Neural progenitor cell (in vitro differentiated cells): Measurements from ENCODE around the gene FLT3. TPM values are rescaled to one million over a fixed set of nuclear protein-coding genes. Genes with fewer than 3 reads are reported as not detected.

Source experiments
- DNase-seq: peaks from one replicate; pipeline ENCODE4 v3.0.0-alpha.2; 2016; ENCODE audit warnings: low spot score
- H2AFZ ChIP-seq: fragments of 200-600 bp; sonication (generic); replicated peaks from 2 replicates; pipeline ENCODE4 v1.6.1; 2016; ENCODE audit warnings: antibody characterized with exemption
- H3F3A ChIP-seq: fragments of 200-600 bp; sonication (generic); 2 replicates; pipeline ENCODE4 v1.6.1; 2016; ENCODE audit warnings: antibody characterized with exemption, low read depth
- H3K27ac ChIP-seq: fragments of 200-600 bp; sonication (generic); 2 replicates; pipeline ENCODE4 v1.5.1; 2016; ENCODE audit warnings: mild to moderate bottlenecking
- H3K27me3 ChIP-seq: fragments of 200-600 bp; sonication (generic); 2 replicates; pipeline ENCODE4 v1.6.1; 2016; ENCODE audit warnings: mild to moderate bottlenecking, moderate library complexity
- H3K36me3 ChIP-seq: fragments of 200-600 bp; sonication (generic); 2 replicates; pipeline ENCODE4 v1.5.1; 2016
- H3K4me1 ChIP-seq: fragments of 200-600 bp; sonication (generic); 2 replicates; pipeline ENCODE4 v1.6.1; 2016; ENCODE audit warnings: mixed run types
- H3K4me2 ChIP-seq: fragments of 200-600 bp; sonication (generic); 2 replicates; pipeline ENCODE4 v1.6.1; 2016
- H3K4me3 ChIP-seq: fragments of 200-600 bp; sonication (generic); 2 replicates; pipeline ENCODE4 v1.5.1; 2016
- H3K79me2 ChIP-seq: fragments of 200-600 bp; sonication (generic); 2 replicates; pipeline ENCODE4 v1.6.1; 2016; ENCODE audit warnings: low read depth
- H3K9ac ChIP-seq: fragments of 200-600 bp; sonication (generic); 2 replicates; pipeline ENCODE4 v1.6.1; 2016
- H3K9me3 ChIP-seq: fragments of 200-600 bp; sonication (generic); 2 replicates; pipeline ENCODE4 v1.5.1; 2016; ENCODE audit warnings: low read depth
- H4K20me1 ChIP-seq: fragments of 200-600 bp; sonication (generic); 2 replicates; pipeline ENCODE4 v1.6.1; 2016; ENCODE audit warnings: low read depth
- H3K27ac Mint-ChIP-seq: 3 replicates; pipeline ENCODE4 v1.8.0; 2021; ENCODE audit warnings: mixed read lengths
- H3K27me3 Mint-ChIP-seq: 2 replicates; pipeline ENCODE4 v1.8.0; 2022; ENCODE audit warnings: low read depth, mild to moderate bottlenecking, inconsistent platforms, moderate library complexity, mixed read lengths; ENCODE audit not compliant: insufficient read depth
- H3K36me3 Mint-ChIP-seq: 3 replicates; pipeline ENCODE4 v1.8.0; 2021; ENCODE audit warnings: mixed read lengths
- H3K4me1 Mint-ChIP-seq: 3 replicates; pipeline ENCODE4 v1.8.0; 2021; ENCODE audit warnings: mixed read lengths
- H3K4me3 Mint-ChIP-seq: 3 replicates; pipeline ENCODE4 v1.8.0; 2021; ENCODE audit warnings: mild to moderate bottlenecking, moderate library complexity, mixed read lengths
- H3K9me3 Mint-ChIP-seq: 3 replicates; pipeline ENCODE4 v1.8.0; 2020; ENCODE audit warnings: mixed read lengths
- CTCF ChIP-seq: fragments of 200-600 bp; sonication (generic); IDR thresholded peaks from 2 replicates; pipeline ENCODE4 v1.5.1; 2017; ENCODE audit warnings: antibody characterized with exemption, mild to moderate bottlenecking
- EZH2 ChIP-seq: fragments of 200-600 bp; sonication (generic); IDR thresholded peaks from 2 replicates; pipeline ENCODE4 v1.6.1; 2017; ENCODE audit warnings: antibody characterized with exemption, mild to moderate bottlenecking, moderate library complexity
- EZH2phosphoT487 ChIP-seq: fragments of 200-600 bp; sonication (generic); IDR thresholded peaks from 2 replicates; pipeline ENCODE4 v1.6.1; 2017; ENCODE audit warnings: antibody characterized with exemption
- total RNA-seq: library from RNA; depleted of rRNA; stranded (reverse); fragments of >200 nt; gene quantifications from 2 replicates; pipeline ENCODE4 v1.2.3, GENCODE V29; 2015; ENCODE audit warnings: low replicate concordance

Gene FLT3
- total RNA-seq, 1 donor from 2014 or later, result 0.58 TPM

- Mint-ChIP-seq H3K27ac (no peak overlapping the region), H3K4me1 (no peaks in the 10 kb centered on the region), H3K36me3 (no peaks in the 10 kb centered on the region), H3K9me3 (no peaks in the 10 kb centered on the region), H3K4me3 (no peak overlapping the region), H3K27me3 (peaks cover 53% of the 10 kb centered on the region)
- no peak overlapping the region for H3K27ac ChIP-seq
- no peak overlapping the region for H3K9ac ChIP-seq
- DNase-seq, result no peak
- H3K36me3 ChIP-seq, result no peaks in the 10 kb centered on the region
- no peaks in the 10 kb centered on the region for H3F3A ChIP-seq
- peaks cover 34% of the 10 kb centered on the region for H4K20me1 ChIP-seq
- no peaks in the 10 kb centered on the region for H3K9me3 ChIP-seq
- H3K79me2 ChIP-seq, result no peaks in the 10 kb centered on the region
- no peak overlapping the region for H2AFZ ChIP-seq
- no peak overlapping the region for H3K4me3 ChIP-seq
- no peak overlapping the region for H3K4me2 ChIP-seq
- TF ChIP-seq EZH2phosphoT487, result no peak
- TF ChIP-seq CTCF, result no peak
- no peak for TF ChIP-seq EZH2
- peaks cover 100% of the 10 kb centered on the region for H3K27me3 ChIP-seq
- H3K4me1 ChIP-seq, result no peaks in the 10 kb centered on the region
These were observed 114.8 kb downstream of the FLT3 start for GRCh38 chr13:27985600-27985999.

GRCh38 chr13:27982361-27982760 is 118.0 kb downstream of the FLT3 start:
- Histone ChIP-seq H3F3A (peaks cover 14% of the 10 kb centered on the region), H2AFZ (no peak overlapping the region), H3K36me3 (no peaks in the 10 kb centered on the region), H3K9me3 (no peaks in the 10 kb centered on the region), H3K9ac (no peak overlapping the region), H4K20me1 (peaks cover 63% of the 10 kb centered on the region), H3K79me2 (no peaks in the 10 kb centered on the region), H3K4me3 (no peak overlapping the region), H3K4me2 (no peak overlapping the region), H3K4me1 (no peaks in the 10 kb centered on the region), H3K27me3 (peaks cover 100% of the 10 kb centered on the region), H3K27ac (no peak overlapping the region)
- Mint-ChIP-seq H3K4me3 (no peak overlapping the region), H3K4me1 (peaks cover 2% of the 10 kb centered on the region), H3K27ac (no peak overlapping the region), H3K9me3 (no peaks in the 10 kb centered on the region), H3K27me3 (peaks cover 65% of the 10 kb centered on the region), H3K36me3 (no peaks in the 10 kb centered on the region)
- no peak for TF ChIP-seq CTCF
- no peak for DNase-seq

- Histone ChIP-seq H4K20me1 (peaks cover 75% of the 10 kb centered on the region), H2AFZ (no peak overlapping the region), H3K27ac (no peak overlapping the region), H3F3A (peaks cover 26% of the 10 kb centered on the region), H3K36me3 (no peaks in the 10 kb centered on the region), H3K79me2 (no peaks in the 10 kb centered on the region), H3K27me3 (peaks cover 100% of the 10 kb centered on the region), H3K4me2 (no peak overlapping the region), H3K4me3 (no peak overlapping the region), H3K4me1 (no peaks in the 10 kb centered on the region), H3K9ac (no peak overlapping the region), H3K9me3 (no peaks in the 10 kb centered on the region)
- H3K4me3 Mint-ChIP-seq, result no peak overlapping the region
- peaks cover 2% of the 10 kb centered on the region for H3K4me1 Mint-ChIP-seq
- H3K27ac Mint-ChIP-seq, result no peak overlapping the region
- peaks cover 70% of the 10 kb centered on the region for H3K27me3 Mint-ChIP-seq
- DNase-seq, result no peak
- no peak for TF ChIP-seq EZH2
- TF ChIP-seq CTCF, result no peak
- no peak for TF ChIP-seq EZH2phosphoT487
- no peaks in the 10 kb centered on the region for H3K9me3 Mint-ChIP-seq
- no peaks in the 10 kb centered on the region for H3K36me3 Mint-ChIP-seq
These were observed 119.2 kb downstream of the FLT3 start for GRCh38 chr13:27981006-27981708.
